Measurements from ENCODE around the gene GYG2.
"Not testable (repeated sequence)": the region's sequence is repeated elsewhere in the genome, so short reads cannot be mapped to it uniquely, and the experiment has no call there.

- not testable (repeated sequence) for TF ChIP-seq POLR2AphosphoS5 (IDR thresholded peaks at IDR 0.05; ENCODE audit: borderline replicate concordance, low read depth, low read length); EZH2 (IDR thresholded peaks at IDR 0.05)
Observed at GRCh38 chrX:2897690-2898623, 69.2 kb downstream of the GYG2 start.
